Epithelial cell of esophagus (primary cell): ENCODE results near the gene TGM1.

Experiments
- DNase-seq: peaks from one replicate; pipeline ENCODE4 v3.0.0; 2010; ENCODE audit warnings: low read depth
- H3K4me3 ChIP-seq: 2 replicates; pipeline ENCODE4 v1.5.1; 2011; ENCODE audit warnings: mild to moderate bottlenecking, low read length, control low read depth
- CTCF ChIP-seq: IDR thresholded peaks from 2 replicates; pipeline ENCODE4 v1.5.1; 2011; ENCODE audit warnings: low read depth, mild to moderate bottlenecking, low read length, control low read depth, inconsistent platforms; ENCODE audit not compliant: insufficient read depth; ENCODE audit errors: missing control alignments

Gene TGM1

GRCh38 chr14:24277606-24278321 lies 14.8 kb upstream of the TGM1 start:
- no peak for TF ChIP-seq CTCF
- no peak for DNase-seq
- H3K4me3 ChIP-seq: no peak overlapping the region

- no peak for TF ChIP-seq CTCF
- no peak overlapping the region for H3K4me3 ChIP-seq
These were observed 14.1 kb upstream of the TGM1 start for GRCh38 chr14:24277071-24277470.

GRCh38 chr14:24274101-24274543 lies 11.1 kb upstream of the TGM1 start:
- no peak overlapping the region for H3K4me3 ChIP-seq
- TF ChIP-seq CTCF: no peak
- DNase-seq: peak; percentile 99

More at GRCh38 chr14:24277071-24277470, 14.1 kb upstream of the TGM1 start:
- no peak for DNase-seq

- no peak overlapping the region for H3K4me3 ChIP-seq
- peak; percentile 75 for DNase-seq
- TF ChIP-seq CTCF: peak; percentile 54
These were observed 10.5 kb upstream of the TGM1 start for GRCh38 chr14:24273422-24273998.

GRCh38 chr14:24272467-24272866 lies 9.5 kb upstream of the TGM1 start:
- H3K4me3 ChIP-seq: no peak overlapping the region
- TF ChIP-seq CTCF: no peak
- DNase-seq: no peak

- no peak for DNase-seq
- H3K4me3 ChIP-seq: peak overlapping the region; percentile 34
- TF ChIP-seq CTCF: no peak
These were observed 8.9 kb upstream of the TGM1 start for GRCh38 chr14:24271834-24272263.
